GM19099 (cell line): ENCODE measurements around the gene TBX4.

Experiments used
- POLR2A ChIP-seq: IDR thresholded peaks from 3 replicates; pipeline ENCODE4 v1.6.1; 2011; ENCODE audit warnings: low read depth; ENCODE audit not compliant: insufficient read length; ENCODE audit errors: extremely low read depth

Gene TBX4

GRCh38 chr17:61461967-61462718, 9.9 kb downstream of the TBX4 start:
- TF ChIP-seq POLR2A = no peak

- TF ChIP-seq POLR2A = no peak
These were observed 10.6 kb downstream of the TBX4 start for GRCh38 chr17:61462719-61463315.

GRCh38 chr17:61463316-61464129, 11.3 kb downstream of the TBX4 start:
- no peak for TF ChIP-seq POLR2A

- no peak for TF ChIP-seq POLR2A
These were observed 12.1 kb downstream of the TBX4 start for GRCh38 chr17:61464130-61464842.

GRCh38 chr17:61464843-61465180, 12.6 kb downstream of the TBX4 start:
- TF ChIP-seq POLR2A = no peak

- no peak for TF ChIP-seq POLR2A
These were observed 13.5 kb downstream of the TBX4 start for GRCh38 chr17:61465550-61466237.

GRCh38 chr17:61466246-61466645, 14.0 kb downstream of the TBX4 start:
- TF ChIP-seq POLR2A = no peak

- TF ChIP-seq POLR2A = no peak
These were observed 15.4 kb downstream of the TBX4 start for GRCh38 chr17:61467416-61468262.

- TF ChIP-seq POLR2A = no peak
These were observed 16.2 kb downstream of the TBX4 start for GRCh38 chr17:61468263-61468907.

GRCh38 chr17:61469474-61469873, 17.3 kb downstream of the TBX4 start:
- TF ChIP-seq POLR2A = no peak

GRCh38 chr17:61469949-61470348, 17.7 kb downstream of the TBX4 start:
- TF ChIP-seq POLR2A = no peak

GRCh38 chr17:61470530-61471136, 18.4 kb downstream of the TBX4 start:
- TF ChIP-seq POLR2A = no peak
